ENCODE measurements around the gene EHD2. TPM values are rescaled to one million over a fixed set of nuclear protein-coding genes. Genes with fewer than 3 reads are reported as not detected.

EHD2 gene
- polyA plus RNA-seq, 1 donor from 2014 or later, result not detected

DNA sequence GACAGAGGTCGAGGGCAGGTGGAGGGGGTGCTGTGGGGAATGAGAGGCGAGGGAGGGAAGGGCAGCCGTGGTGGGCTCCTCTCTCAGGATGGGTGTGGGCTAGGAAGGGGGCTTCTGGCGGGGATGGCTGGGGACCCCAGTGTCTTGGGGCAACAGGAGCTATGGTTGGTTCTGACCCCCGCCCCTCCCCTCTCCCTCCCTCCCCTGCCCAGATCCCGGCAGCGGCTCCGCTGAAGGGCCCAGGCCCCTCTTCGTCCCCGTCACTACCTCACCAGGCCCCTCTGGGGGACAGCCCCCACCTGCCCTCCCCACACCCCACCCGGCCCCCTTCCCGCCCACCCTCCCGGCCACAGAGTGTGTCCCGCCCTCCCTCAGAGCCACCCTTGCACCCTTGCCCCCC lies 19.3 kb upstream of the EHD2 start:
- Histone ChIP-seq H3K27me3 (ENCODE audit: insufficient read depth, low read depth, low read length) (no peaks in the 10 kb centered on the region), H3K4me2 (ENCODE audit: low read length) (no peak overlapping the region), H3K27ac (ENCODE audit: low read length) (no peak overlapping the region), H3K9me3 (ENCODE audit: low read length) (no peaks in the 10 kb centered on the region), H3K36me3 (ENCODE audit: insufficient read depth, low read length) (no peaks in the 10 kb centered on the region), H3K9ac (ENCODE audit: low read length) (no peak overlapping the region), H3K4me3 (ENCODE audit: low read length) (no peak overlapping the region), H2AFZ (ENCODE audit: low read depth, low read length) (no peak overlapping the region), H3F3A (ENCODE audit: insufficient read depth, low read length, poor library complexity, severe bottlenecking) (no peaks in the 10 kb centered on the region), H4K20me1 (ENCODE audit: insufficient read depth) (no peaks in the 10 kb centered on the region), H3K79me2 (replicated peaks; ENCODE audit: insufficient read depth, low read length) (no peaks in the 10 kb centered on the region), H3K9me2 (ENCODE audit: insufficient read depth, low read length) (no peaks in the 10 kb centered on the region)
- TF ChIP-seq MXI1 (conservative IDR thresholded peaks at IDR 0.05; ENCODE audit: poor library complexity, severe bottlenecking) (no peak), EZH2 (IDR thresholded peaks at IDR 0.05; ENCODE audit: borderline replicate concordance, insufficient read depth, low read length, poor library complexity, severe bottlenecking) (no peak), EP300 (conservative IDR thresholded peaks at IDR 0.05; ENCODE audit: poor library complexity, severe bottlenecking) (no peak), RAD21 (conservative IDR thresholded peaks at IDR 0.05) (no peak), POLR2AphosphoS5 (IDR thresholded peaks at IDR 0.05) (no peak), SMC3 (conservative IDR thresholded peaks at IDR 0.05; ENCODE audit: poor library complexity) (no peak), TAF1 (IDR thresholded peaks at IDR 0.05; ENCODE audit: low read depth) (no peak)
- TF ChIP-seq, protein P1, sequence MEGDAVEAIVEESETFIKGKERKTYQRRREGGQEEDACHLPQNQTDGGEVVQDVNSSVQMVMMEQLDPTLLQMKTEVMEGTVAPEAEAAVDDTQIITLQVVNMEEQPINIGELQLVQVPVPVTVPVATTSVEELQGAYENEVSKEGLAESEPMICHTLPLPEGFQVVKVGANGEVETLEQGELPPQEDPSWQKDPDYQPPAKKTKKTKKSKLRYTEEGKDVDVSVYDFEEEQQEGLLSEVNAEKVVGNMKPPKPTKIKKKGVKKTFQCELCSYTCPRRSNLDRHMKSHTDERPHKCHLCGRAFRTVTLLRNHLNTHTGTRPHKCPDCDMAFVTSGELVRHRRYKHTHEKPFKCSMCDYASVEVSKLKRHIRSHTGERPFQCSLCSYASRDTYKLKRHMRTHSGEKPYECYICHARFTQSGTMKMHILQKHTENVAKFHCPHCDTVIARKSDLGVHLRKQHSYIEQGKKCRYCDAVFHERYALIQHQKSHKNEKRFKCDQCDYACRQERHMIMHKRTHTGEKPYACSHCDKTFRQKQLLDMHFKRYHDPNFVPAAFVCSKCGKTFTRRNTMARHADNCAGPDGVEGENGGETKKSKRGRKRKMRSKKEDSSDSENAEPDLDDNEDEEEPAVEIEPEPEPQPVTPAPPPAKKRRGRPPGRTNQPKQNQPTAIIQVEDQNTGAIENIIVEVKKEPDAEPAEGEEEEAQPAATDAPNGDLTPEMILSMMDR (IDR thresholded peaks at IDR 0.05; ENCODE audit: poor library complexity, severe bottlenecking), result no peak
- TF ChIP-seq, protein P2, sequence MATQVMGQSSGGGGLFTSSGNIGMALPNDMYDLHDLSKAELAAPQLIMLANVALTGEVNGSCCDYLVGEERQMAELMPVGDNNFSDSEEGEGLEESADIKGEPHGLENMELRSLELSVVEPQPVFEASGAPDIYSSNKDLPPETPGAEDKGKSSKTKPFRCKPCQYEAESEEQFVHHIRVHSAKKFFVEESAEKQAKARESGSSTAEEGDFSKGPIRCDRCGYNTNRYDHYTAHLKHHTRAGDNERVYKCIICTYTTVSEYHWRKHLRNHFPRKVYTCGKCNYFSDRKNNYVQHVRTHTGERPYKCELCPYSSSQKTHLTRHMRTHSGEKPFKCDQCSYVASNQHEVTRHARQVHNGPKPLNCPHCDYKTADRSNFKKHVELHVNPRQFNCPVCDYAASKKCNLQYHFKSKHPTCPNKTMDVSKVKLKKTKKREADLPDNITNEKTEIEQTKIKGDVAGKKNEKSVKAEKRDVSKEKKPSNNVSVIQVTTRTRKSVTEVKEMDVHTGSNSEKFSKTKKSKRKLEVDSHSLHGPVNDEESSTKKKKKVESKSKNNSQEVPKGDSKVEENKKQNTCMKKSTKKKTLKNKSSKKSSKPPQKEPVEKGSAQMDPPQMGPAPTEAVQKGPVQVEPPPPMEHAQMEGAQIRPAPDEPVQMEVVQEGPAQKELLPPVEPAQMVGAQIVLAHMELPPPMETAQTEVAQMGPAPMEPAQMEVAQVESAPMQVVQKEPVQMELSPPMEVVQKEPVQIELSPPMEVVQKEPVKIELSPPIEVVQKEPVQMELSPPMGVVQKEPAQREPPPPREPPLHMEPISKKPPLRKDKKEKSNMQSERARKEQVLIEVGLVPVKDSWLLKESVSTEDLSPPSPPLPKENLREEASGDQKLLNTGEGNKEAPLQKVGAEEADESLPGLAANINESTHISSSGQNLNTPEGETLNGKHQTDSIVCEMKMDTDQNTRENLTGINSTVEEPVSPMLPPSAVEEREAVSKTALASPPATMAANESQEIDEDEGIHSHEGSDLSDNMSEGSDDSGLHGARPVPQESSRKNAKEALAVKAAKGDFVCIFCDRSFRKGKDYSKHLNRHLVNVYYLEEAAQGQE (IDR thresholded peaks at IDR 0.05; ENCODE audit: borderline replicate concordance), result no peak

GRCh38 chr19:47694466-47695273 lies 18.6 kb upstream of the EHD2 start:
- Histone ChIP-seq H3K9me3 (ENCODE audit: low read length) (no peaks in the 10 kb centered on the region), H3K79me2 (replicated peaks; ENCODE audit: insufficient read depth, low read length) (no peaks in the 10 kb centered on the region), H3F3A (ENCODE audit: insufficient read depth, low read length, poor library complexity, severe bottlenecking) (no peaks in the 10 kb centered on the region), H3K27me3 (ENCODE audit: insufficient read depth, low read depth, low read length) (no peaks in the 10 kb centered on the region), H3K36me3 (ENCODE audit: insufficient read depth, low read length) (no peaks in the 10 kb centered on the region), H3K9me2 (ENCODE audit: insufficient read depth, low read length) (no peaks in the 10 kb centered on the region), H2AFZ (ENCODE audit: low read depth, low read length) (no peak overlapping the region), H4K20me1 (ENCODE audit: insufficient read depth) (no peaks in the 10 kb centered on the region), H3K4me2 (ENCODE audit: low read length) (no peak overlapping the region), H3K27ac (ENCODE audit: low read length) (no peak overlapping the region), H3K4me3 (ENCODE audit: low read length) (no peak overlapping the region), H3K9ac (ENCODE audit: low read length) (no peak overlapping the region)
- TF ChIP-seq, protein P1 (IDR thresholded peaks at IDR 0.05; ENCODE audit: poor library complexity, severe bottlenecking), result no peak
- TF ChIP-seq MXI1 (conservative IDR thresholded peaks at IDR 0.05; ENCODE audit: poor library complexity, severe bottlenecking), result no peak
- TF ChIP-seq, protein P2 (IDR thresholded peaks at IDR 0.05; ENCODE audit: borderline replicate concordance), result no peak

All from neural cell (in vitro differentiated cells).